Retinal pigment epithelial cell (primary cell): ENCODE measurements around the gene MAN1C1.

Experiments used
- DNase-seq: peaks from one replicate; pipeline ENCODE4 v3.0.0-alpha.2; 2010; ENCODE audit warnings: low read depth
- H3K4me3 ChIP-seq: 2 replicates; pipeline ENCODE4 v1.5.1; 2011; ENCODE audit warnings: mild to moderate bottlenecking, low read length, control low read depth, moderate library complexity
- TF ChIP-seq, protein P1 (sequence below): conservative IDR thresholded peaks from 2 replicates; pipeline ENCODE4 v1.5.1; 2011; ENCODE audit warnings: low read depth, low read length, control low read depth, inconsistent platforms

Gene MAN1C1

GRCh38 chr1:25718732-25719131, 102.1 kb downstream of the MAN1C1 start:
- TF ChIP-seq, protein P1, sequence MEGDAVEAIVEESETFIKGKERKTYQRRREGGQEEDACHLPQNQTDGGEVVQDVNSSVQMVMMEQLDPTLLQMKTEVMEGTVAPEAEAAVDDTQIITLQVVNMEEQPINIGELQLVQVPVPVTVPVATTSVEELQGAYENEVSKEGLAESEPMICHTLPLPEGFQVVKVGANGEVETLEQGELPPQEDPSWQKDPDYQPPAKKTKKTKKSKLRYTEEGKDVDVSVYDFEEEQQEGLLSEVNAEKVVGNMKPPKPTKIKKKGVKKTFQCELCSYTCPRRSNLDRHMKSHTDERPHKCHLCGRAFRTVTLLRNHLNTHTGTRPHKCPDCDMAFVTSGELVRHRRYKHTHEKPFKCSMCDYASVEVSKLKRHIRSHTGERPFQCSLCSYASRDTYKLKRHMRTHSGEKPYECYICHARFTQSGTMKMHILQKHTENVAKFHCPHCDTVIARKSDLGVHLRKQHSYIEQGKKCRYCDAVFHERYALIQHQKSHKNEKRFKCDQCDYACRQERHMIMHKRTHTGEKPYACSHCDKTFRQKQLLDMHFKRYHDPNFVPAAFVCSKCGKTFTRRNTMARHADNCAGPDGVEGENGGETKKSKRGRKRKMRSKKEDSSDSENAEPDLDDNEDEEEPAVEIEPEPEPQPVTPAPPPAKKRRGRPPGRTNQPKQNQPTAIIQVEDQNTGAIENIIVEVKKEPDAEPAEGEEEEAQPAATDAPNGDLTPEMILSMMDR: no peak
- no peak overlapping the region for H3K4me3 ChIP-seq
- no peak for DNase-seq

DNA sequence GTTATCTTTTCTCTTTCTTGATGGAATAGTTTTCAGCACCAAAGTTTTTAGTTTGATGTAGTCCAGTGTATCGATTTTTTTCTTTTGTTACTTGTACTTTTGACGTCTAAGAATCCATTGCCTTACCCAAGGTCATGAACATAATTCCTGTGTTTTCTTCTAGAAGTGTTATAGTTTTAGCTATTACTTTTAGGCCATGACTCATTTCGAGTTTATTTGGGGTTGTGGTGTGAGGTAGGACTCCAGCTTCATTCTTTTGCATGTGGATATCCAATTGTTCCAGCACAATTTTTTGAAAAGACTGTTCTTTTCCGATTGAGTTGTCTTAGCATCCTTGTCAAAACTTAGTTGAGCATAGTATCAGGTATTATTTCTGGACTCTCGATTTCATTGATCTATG, 104.0 kb downstream of the MAN1C1 start:
- no peak overlapping the region for H3K4me3 ChIP-seq
- TF ChIP-seq, protein P1: no peak
- DNase-seq: no peak

- H3K4me3 ChIP-seq: no peak overlapping the region
- no peak for DNase-seq
- TF ChIP-seq, protein P1: no peak
Observed at GRCh38 chr1:25723250-25723880, 106.8 kb downstream of the MAN1C1 start.

GRCh38 chr1:25724201-25724600, 107.6 kb downstream of the MAN1C1 start:
- DNase-seq: no peak
- H3K4me3 ChIP-seq: no peak overlapping the region
- TF ChIP-seq, protein P1: no peak

DNA sequence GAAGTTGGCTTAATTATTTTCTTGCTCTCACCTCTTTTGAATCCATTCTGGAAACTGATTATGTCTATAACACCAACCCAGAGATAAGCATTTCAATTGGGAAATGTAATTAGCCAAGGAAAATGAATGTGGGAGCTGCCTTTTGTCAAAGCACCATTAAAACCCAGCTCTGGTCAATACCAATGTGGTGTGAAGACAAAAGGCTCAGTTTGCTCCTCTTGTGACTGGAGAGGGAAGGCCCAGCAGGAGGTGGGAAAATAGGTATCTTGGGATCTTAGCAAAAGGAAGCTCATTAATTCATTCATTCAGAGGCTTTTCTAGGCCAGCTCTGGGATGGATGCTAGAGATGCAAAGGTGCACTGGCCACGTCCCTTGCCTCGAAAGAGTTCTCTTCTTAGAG, 108.4 kb downstream of the MAN1C1 start:
- no peak for DNase-seq
- TF ChIP-seq, protein P1: no peak
- H3K4me3 ChIP-seq: no peak overlapping the region

DNA sequence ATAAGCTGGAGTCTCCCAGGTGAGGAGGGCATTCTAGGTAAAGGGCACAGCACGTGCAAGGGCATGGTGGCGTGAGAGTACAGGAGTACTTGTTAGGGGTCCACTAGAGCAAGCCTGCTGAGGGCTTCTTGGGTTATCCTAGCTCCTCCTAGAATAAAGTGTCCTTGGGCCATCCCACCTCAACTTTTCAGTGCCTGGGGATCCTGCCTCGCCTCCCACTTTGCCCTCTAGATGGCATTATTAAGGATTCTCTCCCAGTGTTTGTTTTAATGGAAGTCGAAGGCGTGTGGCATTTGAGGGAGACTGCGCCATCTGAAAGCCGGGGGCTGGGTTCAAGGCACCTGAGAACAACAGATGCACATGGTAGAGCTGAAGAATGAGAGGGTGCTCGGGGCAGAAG, 108.9 kb downstream of the MAN1C1 start:
- TF ChIP-seq, protein P1: peak; percentile 18
- DNase-seq: no peak
- H3K4me3 ChIP-seq: no peak overlapping the region

- TF ChIP-seq, protein P1: no peak
- DNase-seq: no peak
- no peak overlapping the region for H3K4me3 ChIP-seq
Observed at GRCh38 chr1:25727088-25727487, 110.5 kb downstream of the MAN1C1 start.
